ENCODE results near the gene NUDT7.

- no peak for TF ChIP-seq CTCF (IDR thresholded peaks at IDR 0.05; ENCODE audit: insufficient read depth, low read depth, low read length)
- TF ChIP-seq EZH2 (IDR thresholded peaks at IDR 0.05; ENCODE audit: insufficient read depth, low read length): no peak
Measured at GRCh38 chr16:77677129-77677528, 45.2 kb upstream of the NUDT7 start.

Data from astrocyte (in vitro differentiated cells and primary cell).